GOT3 (cell line): ENCODE measurements around the gene RAMACL.

Source experiments
- DNase-seq: peaks from one replicate; lab custom pipeline; 2025; ENCODE audit warnings: mixed read lengths; lab: John Stamatoyannopoulos, UW

RAMACL gene

DNA sequence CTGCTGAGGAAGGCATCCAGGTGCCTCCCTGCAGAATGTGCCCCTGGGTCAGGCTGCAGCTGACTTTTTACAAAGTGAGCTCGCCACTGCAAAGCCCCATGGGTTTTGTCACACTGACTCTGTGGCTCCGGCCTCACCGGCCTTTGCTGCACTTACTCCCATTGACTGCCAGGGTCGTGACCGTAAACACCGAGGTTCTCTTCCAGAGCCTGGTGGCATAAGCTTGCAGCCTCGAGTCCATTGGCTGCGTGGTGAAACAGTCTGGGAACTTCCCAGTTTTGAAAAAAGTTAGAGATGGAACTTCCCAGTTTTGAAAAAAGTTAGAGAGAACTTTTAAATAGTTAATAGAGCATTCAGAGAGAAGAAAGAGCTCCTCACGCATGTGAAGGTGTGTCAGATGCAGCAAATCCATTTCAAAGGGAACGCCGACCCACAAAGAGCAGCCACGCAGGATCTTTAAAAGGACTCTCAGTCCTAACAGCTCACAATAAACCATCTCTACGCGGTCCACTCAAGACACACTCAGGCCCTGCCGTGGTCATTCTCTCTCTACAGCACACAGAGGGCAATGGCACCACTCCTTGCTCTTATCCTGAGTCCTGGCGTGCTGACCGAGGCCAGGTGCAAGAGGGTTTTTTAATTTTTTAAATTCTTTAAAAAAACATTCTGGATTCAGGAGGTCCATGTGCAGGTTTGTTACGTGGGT lies 12.8 kb downstream of the RAMACL start:
- DNase-seq = no peak

DNA sequence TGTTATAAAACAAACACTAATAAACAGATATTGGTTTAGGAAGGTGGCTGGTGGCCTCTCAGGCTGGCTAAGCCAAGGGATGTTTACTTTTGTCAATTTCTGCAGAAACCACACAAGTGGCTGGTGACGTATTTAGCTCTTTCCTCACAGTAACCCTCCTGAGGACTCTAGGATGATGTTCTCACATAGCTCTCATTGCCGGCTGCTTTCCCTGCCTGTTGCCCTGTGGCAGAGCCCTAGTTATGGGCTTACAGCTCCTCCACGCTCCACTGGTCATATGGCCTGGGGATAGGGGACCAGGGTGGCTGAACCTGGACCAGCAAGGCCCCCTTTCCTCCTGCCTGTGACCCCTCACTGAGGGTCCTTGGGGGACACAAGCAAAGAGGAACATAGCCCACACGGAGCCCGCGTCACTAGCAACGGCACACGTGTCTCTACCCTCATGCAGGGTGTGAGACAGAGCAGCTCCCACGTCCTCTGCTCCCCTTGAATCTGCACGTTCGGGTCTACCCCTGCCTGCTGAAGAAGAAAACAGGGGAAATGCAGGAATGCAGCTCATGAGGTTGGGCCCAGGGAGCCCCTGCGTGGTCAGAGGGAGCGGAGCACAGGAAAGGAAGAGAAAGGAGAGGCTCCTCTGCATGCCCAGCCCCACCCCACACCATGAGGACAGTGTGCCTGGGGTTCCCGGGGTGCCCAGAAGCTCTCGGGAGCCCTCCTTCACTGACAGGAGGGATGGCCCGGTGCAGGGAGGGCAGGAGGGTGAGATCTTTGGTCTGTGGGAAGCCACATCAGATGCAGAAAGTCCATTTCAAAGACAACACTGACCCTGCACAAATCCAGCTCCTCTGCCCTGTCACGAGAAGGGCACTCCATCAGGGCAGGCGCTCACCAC lies 13.9 kb downstream of the RAMACL start:
- DNase-seq = no peak

DNA sequence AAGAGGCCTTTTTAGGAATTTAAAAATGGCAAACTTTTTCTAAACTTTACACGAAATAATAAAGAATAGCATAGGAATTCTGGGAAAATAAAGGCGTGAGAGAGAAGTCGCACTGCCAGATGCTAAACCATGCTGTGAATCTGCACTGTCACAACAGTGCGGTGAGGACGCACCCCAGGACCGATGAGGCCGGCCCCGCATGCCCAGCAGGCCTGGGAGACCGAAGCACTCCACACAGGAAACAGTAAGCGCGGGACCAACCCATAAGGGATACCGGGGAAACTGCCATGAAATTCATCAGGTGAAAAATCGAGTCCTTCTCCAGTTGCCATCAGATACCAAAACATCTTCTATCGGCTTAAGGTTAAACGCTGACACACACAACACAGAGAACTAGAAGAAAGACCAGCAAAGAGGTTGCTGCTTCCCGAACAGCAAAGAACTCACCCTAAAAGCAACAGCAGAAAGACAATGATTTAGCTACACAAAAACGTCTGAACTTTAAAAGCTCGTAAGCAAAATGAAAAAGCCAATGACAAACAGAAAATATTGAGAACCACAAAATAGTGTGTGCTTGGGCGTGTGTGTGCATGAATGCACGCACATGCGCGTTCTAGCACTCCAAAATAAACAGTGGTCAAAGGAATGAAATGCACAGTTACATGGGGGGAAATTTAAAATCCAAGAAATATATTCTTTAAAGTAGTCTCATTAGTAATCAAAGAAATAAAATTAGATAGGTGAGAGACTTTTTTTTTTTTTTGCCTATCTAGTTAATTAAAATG lies 15.4 kb downstream of the RAMACL start:
- DNase-seq = no peak

DNA sequence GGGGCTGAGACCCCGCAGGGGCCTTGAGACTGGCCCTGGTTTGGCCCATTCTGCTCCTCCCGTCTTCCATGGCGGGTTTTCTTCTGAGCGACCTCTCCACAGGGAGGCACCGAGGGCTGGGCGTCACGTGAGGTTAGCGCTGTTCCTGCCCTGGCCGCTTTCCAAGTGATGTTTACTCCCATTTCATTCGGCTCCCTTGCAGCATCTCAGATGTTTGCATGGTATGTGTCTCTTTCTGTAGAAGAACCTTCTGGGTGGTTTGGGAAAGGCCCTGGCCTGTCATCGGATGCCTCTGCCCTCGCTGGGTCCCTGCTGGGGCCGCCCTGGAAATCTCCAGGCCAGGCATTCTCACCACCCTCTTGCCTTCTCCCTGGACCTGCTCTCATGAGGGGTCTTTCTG lies 17.3 kb downstream of the RAMACL start:
- no peak for DNase-seq

DNA sequence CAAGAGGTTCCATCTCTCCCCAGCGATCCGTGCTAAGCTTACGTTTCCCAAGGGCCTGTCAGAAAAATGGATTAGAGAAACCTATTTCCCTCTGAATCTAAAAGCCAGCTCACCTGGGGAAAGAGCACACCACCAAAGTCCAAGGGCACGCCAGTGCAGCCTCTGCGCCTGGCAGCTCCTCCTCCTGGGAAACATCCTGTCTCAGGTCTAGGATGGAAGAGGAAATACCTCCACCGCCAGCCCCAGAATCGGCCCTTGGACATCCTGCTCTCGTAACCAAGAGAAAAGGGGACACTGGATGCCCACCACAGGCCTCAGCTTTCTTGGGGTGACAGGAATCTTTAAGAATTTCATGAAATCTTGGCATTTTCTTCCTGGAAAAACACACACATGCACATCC lies 18.7 kb downstream of the RAMACL start:
- no peak for DNase-seq

DNA sequence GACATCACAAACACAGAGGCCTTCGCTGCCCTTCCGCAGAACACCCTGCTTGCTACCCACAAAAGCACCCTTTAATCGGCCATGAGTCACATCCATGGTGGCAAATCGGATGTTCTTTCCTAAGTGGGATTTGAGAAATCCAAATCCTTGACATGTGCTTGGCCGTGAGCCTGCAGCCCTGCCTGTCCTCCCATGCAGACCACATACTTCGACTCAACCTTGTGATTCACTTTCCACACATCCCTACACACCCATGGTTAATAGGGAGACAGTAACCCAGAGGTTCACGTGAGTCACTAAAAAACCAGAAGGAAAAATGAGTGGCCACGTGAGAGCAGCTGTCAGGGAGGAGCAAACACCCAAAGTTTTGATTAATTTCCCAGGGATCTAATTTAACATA lies 19.4 kb downstream of the RAMACL start:
- DNase-seq = peak; percentile 15

DNA sequence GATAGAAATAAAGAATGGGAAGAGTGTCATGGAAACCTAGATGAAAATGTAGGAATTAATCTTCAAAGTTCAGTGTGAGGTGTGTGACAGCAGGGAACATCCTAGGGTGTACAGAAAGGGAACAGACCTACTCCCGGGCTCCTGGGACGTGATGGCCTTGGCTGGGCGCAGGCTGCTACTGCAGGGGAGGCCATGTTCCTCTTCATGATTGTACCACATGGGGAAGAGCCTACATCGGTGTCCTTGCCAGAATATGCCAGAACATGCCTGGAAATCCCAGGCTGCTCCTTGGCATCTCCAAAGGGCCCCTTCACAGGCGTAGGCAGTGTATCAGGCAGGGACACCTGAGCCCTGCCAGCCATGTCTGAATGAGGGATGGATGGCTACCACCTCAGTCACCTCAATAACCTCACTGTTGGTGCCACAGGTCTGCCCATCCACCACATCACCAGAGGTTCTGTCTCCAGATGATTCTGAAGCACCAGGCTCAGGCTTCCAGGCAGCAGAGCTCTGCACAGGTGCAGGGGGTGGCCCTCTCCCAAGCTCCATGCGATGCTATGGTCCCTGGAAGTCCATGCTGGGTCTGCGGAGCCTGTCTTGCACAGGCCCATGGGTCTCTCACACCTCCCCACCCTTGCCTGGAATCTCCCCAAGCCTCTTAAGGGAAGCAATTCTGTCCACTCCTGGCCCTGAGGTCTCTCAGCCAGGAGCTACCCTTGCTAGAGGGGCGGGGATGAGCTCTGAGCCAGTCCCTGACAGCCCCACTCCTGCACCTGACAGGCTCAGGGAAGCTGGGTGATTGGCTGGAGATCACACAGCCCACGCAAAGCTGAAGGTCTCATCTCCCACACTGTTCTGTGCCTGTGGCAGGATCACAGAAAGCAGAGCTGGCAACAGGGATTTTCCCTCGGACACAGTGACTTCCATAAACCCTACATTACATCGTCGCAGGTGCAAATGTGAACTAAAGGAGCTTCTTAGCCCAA lies 20.2 kb downstream of the RAMACL start:
- DNase-seq = no peak

DNA sequence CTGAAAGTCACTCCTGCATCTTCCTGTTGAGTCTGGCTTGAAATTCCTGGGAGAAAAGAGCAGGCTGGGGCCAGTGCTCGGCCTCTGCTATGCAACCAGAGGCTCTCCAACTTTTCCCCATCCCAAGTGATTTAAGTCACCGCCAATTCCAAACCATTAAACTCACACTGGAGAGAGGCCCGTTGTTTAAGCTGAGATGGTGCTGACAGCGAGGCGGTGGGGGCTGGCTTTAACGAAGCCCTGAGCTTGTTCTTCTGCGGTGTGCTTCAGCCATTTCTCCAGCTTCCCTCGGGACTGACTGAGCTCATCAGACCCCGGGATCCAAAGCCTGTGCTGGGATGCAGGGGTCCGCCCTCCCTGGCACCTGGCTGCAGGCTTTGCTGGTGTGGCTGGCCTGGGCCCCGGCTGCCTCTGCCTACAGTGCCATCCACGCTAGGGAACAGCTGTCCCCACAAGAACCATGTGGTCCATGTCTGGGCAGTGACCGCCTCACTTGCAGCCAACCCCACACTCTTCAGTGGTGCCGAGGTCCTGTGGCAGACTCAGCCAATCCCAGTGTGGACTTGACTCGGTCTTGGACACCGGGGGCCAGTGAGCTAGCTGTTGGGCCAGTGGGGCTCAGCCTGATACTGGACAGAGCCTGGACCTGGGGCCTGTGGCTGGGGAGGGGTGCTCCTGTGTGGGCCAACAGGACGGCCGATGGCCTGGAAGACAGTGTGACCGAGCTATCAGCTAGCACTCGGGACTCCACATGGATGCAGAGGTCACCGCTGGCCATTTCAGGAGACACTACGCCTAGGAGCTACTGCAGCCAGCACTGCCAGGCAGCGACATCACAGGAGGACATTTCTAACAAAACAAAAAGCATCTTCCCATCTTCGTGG lies 21.2 kb downstream of the RAMACL start:
- no peak for DNase-seq

DNA sequence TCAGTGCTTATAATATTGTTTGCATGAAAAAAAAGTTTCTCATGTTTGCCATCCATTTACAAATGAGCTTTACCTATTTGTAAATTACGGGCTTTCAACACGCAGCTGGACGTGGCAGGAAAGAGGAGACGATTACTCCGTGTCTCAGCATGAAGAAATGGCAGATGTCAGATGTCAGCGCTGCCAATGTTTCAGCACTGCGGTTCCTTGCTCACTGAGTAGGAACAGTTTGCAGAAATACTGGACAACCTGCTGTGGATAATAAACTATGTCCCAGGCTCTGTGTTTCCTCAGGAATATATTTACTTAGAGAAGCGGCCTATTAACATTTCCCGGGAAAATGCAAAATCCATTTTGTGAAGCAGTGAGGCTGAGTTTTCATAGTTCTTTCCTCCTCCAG lies 22.7 kb downstream of the RAMACL start:
- DNase-seq = no peak

DNA sequence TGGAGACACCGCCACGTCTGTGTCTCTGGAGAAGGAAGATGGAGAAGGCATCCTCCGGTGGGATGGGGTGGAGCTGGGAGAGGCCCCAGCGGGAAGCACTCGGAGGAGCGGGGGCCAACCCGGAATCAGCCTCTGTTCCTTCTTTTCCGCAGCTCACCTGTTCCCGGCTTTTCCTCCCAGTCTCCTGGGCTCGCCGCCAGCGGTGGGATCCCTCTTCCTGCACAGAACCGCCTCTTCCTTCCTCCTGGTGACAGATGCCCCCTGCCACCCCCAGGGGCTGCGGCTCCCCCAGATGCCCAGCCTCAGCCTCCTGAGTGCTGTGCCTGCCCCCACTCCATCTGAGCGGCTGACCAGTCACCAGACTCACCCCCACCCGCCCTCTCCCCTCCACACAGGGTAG lies 23.3 kb downstream of the RAMACL start:
- no peak for DNase-seq

DNA sequence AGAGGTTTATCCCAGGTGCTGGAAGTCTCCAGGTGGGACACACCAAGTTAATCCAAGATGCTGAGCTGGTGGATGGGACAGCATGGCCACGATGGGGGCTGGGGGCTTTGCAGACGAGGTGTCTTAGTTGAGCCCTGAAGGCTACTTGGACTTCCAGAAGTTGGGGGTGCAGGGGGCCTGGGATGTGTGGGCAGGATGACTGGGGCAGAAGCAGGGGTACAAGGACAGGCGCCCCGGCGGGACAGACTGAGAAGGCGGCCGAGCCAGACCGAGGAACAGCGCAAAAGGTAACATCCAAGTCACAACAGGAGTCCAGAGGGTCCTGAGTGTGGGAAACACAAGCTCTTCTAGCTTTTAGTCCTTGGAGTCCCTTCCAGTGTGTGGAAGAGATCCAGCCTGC lies 23.8 kb downstream of the RAMACL start:
- DNase-seq = no peak

DNA sequence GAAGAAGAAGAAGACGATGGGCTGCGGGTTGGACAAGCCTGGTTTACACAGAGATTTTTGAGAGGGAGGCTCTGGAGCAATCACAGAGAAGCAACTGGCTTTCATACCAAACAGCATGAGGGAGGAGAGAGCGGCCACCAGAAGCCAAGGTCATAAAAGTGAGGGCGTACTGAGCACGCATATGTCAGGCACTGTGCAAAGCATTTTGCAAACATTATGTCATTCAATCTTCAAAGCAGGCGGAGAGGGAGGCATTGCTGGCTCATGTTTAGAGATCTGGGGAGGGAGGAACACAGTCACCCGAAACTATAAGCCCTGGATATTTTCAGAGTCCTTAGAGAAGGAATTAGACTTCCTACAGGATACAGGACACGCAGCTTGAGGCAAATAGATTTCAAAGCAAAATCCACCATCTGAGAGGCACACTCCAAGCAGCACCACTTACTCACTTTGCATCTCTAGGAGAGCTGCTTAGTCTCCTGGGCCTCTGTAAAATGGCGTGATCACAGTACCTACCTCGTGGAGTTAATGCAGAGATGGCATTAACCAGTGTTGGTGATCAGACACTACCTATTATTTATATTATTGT lies 24.6 kb downstream of the RAMACL start:
- DNase-seq = no peak

DNA sequence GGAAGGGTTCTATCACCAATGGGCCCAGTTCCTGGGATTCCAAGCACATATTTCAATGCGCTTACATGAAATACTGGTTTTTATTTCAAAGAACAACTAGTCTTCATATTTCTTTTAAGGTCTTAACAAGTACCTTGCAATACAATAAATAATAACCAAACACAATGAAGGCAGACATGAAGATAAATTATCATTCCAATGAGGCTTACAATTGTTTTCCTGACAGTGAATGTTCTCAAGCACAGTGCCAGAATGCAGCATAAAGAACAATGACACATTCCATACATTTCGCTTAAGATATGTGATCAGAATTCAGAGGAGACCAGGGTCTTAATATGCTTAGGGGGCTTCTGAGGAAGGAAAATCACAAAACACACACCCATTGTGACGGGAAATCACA lies 26.3 kb downstream of the RAMACL start:
- no peak for DNase-seq

DNA sequence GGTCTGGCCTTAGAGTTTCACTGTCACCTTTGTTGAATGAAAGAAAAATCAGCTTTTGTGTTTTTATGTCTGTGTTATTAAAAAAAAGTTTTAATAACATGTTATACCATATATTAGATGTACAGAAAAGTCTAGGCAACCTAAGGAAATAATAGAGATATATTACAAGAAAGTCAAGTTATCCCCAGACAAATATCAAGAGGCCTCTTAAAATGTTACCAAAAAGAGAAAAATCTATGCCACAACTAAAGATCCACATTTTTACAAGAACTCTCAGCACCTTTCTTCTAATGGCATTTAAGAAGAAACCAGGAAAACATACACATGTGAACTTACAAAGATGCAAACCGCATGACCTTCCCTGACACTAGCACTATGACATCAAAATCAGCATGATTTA lies 26.8 kb downstream of the RAMACL start:
- no peak for DNase-seq

DNA sequence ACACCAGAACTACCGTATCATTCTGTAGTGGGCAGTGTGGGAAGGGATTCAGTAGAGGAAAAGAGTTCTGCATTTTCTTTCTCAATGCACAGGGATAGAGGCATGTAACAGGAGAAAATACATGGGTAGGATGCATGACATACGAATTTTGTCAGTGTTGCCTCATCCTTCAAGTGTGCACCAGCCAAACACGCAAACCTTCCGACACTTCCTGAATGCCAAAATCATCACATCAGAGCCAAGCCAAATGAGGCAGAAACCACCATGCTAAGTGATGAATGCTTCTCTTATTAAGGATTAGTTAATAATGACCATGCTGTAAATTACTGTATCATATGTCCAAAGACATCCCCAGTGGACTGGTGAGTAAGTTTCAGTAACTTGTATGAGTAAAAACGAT lies 27.3 kb downstream of the RAMACL start:
- DNase-seq = no peak

DNA sequence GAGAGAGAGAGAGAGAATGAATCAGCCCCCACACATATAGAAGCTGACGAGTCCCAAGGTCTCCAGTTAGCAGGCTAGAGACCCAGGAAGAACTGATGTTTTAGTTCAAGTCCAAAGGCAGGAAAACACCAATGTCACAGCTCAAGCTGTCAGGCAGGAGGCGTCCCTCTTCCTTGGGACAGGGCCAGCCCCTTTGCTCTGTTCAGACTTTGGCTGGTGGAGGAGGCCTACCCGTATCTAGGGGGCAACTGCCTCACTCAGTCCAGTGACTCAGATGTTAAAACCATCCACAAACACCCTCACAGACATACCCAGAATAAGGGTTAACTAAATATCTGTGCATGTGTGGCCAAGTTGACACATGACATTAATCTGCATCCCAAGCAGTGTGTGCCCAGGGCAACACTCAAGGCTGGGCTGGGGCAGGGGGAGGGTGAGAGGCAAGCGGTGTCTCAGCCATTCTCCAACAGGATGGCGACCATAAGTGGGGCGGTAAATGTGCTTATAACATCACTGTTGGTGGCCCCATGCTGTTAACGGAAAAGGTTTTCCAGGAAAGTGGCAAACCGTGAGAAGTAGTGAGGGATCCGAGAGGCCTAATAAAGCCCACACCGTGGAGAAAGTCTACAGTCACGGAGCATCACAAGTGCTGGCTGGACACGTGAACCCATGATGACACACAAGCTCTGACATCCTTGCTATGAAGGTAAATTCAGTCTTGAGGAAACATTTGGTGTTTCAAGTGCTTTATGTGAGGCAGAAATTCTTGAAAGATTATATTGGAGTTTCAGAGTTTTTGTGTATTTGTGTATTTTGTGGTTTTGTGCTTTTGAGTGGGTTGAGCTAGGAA lies 28.1 kb downstream of the RAMACL start:
- no peak for DNase-seq

DNA sequence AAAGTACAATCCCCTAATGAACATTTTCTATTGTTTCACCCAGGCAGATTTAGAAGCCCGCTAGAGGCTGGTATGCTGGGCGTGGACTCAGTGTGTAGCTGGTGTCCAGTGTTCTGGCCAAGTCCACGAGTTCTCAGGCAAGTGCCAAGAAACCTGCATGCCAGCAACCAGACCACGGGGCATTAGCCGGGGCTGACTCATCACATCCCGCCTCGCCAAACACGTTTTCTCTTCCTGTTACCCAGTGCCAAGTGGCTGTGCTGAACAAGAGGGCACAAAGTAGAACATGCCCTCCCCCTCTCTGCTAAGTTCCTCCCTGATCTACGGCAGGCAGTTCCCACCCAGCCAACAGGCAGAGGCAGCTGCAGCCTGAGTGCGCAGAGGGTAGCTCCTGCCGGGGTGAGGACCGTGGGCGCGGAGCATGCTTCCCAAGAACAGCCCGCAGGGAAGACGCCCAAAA lies 29.6 kb downstream of the RAMACL start:
- DNase-seq = peak; percentile 72

DNA sequence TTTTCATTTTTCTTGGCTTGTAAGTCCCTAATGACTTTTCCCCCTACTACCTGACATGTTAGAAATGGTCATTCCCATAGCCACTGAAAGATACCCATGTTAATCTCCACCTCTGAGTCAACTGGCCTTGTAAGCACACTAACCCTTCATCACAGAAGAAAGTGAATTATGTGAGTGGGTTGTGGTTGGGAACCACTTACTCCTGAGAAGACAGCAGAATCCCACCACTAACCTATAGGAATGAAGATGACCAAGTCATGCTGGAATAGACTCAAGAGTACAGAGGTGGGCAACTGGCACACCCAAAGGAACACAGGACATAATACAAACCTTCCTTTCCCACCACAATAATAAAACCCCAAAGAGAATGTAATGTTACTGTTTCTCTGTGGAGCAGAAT lies 30.1 kb downstream of the RAMACL start:
- DNase-seq = no peak

DNA sequence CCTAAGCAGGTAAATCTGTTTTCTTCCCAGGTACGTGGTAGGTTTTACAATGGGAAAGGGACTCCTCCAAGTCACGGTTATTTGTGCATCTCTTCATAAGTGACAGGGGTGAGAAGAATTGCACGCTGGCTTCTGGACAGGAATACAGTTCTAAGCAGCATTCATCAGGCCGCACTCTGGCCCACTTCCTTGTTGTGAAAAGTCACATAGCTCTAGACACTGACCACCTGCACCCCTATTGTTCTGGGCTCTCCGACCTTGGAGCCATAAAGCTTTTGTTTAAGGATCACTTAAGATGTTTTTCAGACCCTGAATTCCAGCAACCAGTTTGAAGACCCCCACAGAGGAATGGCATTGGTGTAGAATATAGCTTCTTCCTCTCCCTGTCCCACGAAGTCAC lies 31.4 kb downstream of the RAMACL start:
- no peak for DNase-seq
